GM19043 (cell line): ENCODE measurements around the gene GNAT3.

Source experiments
- ATAC-seq: cut with Tn5 transposase; IDR thresholded peaks from one replicate; pipeline ENCODE4 v1.9.1; 2021; ENCODE audit warnings: low read depth; ENCODE audit not compliant: unreplicated experiment

The GNAT3 gene

DNA sequence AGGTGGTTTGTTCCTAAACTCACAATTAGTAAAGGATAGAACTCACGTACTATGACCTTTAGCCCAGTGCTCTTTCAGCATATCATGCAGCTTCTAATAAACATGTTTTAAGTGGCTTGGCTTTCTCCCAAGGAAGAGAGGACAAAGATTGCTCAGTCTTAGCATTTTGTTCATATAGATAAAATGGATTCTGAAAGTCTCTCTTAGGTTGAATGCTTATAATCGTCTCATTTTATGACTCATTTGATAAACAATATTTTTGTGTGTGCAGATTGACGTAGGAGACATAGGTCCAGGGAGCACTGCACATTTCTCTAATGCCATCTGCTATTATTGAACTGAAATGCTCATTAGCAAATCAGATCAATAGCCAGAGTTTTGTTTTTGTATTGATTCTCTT lies 44.8 kb downstream of the GNAT3 start:
- no peak for ATAC-seq

DNA sequence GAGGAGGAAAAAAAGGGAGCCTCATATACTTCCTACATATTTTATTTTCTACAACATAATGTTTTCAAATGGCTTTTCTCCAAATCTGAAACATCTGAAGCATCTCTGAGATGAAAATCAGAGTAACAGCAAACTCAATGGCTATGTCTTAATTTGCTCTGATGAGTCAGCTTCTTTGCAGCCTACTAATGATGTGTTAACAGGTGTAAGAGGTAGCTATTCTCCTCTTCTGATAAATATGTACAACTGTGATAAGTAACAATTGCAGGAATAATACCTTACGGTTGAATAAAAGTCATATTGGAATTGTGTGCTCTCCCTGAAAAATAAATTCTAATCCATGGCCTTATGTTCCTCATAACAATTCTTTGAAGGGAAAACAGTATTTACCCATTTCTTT lies 45.2 kb downstream of the GNAT3 start:
- no peak for ATAC-seq

GRCh38 chr7:80464211-80464610 lies 47.7 kb downstream of the GNAT3 start:
- ATAC-seq: no peak

- no peak for ATAC-seq
Measured at GRCh38 chr7:80463272-80463920, 48.5 kb downstream of the GNAT3 start.

GRCh38 chr7:80460857-80461256 lies 51.0 kb downstream of the GNAT3 start:
- ATAC-seq: no peak

DNA sequence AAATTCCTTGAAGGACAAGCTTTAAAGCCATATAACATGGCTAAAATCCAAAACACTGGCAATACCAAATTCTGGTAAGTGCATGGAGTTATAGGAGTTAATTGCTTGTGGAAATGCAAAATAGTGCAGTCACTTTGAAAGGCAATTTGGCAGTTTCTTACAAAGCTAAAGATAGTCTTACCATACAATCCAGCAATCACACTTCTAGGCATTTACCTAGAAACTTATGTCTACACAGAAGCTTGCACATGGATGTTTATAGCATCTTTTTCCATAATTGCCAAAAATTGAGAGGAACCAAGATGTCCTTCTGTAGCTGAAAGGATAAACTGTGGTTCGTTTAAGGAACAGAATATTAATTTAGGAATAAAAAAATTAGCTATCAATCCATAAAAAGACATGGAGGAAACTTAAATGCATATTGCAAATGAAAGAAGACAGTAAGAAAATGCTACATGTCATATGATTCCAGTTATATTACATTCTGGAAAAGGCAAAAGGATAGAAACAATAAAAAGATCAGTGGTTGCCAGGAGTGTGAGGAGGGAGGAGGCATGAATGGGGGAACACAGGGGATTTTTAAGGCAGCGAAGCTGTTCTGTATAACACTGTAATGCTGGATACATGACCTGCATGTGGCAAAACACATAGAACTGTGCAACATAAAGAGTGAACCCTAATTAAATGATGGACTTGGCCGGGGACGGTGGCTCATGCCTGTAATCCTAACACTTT lies 51.9 kb downstream of the GNAT3 start:
- ATAC-seq: no peak

DNA sequence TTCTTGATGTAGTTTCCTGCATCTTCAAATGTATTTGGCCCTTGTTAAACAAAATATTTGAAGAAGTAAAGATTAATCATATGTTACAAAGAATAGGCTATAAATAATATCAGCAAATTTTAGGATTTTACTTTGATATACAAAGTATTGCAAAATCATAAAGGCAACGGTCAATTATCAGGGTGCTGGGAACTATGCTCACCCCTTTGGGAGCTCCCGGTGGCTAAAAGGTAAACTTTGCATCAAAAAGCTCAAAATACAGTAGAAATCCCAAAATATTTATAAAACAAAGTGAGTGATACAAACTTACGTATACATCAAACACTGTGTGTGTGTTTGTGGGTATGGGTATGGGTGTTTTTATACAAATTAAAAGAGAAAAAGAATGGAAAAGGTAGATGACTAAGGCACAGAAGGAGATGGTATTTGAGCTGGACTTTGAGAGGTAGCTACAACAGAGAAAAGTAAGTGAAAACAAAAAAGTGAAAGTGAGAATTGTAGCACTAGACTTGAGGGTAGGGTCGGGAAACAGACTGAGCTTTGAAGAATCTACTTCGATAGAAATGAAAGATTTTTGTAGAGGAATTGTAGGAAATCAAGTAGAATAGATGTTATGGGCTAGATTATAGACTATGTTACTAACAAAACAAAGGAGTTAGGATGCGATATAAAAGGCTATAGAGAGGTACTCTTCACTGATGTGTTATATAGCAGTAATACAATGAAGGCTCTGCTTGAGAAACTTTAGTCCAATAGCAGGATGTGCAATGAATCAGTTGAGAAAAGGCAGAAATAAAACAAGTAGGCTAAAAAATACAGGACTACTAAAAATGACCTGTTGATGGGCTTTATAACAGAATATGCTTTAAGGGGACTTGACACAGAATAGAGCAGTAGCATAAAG lies 52.8 kb downstream of the GNAT3 start:
- ATAC-seq: no peak

DNA sequence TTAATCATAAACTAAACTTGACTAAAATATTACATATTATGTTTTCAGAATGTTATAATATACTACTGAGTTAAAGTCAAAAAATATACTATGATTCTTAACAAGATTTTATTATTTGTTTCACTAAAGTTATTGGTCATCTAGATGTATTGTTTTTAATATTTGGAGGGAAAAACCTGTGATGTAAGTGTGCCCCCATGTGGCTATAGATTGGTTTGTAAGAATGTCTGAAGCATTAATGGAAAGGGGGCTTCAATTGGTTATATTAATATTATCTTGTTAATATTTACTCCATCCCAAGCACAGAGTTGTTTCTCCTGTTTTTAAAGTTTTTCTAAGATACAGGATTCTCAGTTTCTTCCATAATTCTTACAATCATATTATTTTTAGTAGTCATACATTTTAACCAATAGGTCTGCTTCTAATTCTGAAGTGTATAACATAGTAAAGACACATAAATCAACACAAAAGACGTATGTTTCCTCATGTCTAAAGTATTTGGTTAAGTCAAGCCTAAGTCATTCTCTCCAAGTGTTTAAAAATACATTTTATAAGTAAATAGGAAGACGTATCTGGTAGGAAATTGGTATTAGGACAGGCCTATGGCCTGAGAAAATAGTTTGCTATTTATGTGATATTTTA lies 58.0 kb downstream of the GNAT3 start:
- ATAC-seq: no peak

DNA sequence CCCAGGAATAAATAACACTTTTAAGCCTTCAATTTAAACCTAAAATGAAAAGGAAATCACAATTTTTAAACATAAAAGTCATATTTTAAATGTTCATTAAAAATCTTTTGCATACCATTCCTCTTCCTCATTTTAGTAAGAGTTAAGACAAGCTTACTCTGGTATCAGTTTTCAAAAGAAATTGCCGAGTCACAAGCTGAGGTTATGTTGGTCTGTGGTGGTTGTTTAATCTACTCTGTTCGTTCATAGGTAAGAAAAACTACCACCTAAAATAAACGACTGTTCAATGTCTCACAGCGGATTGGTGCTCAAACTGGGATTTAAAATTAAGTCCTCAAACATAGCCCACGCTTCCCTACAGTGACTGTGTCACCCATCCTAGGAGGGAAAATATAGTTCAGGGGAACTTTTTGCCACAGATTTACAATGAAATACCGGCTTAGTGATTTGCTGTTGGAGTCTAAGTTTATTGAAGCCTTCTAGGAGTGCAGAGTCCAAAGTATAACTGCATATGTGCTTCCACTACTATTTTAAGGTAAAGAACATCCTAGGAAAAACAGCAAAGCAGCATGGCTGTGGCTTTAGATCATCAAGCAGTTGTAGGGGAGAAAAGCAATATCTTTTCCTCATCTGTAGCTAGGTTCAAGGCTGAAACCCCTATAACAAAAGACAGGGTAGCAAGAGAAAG lies 61.1 kb downstream of the GNAT3 start:
- no peak for ATAC-seq

DNA sequence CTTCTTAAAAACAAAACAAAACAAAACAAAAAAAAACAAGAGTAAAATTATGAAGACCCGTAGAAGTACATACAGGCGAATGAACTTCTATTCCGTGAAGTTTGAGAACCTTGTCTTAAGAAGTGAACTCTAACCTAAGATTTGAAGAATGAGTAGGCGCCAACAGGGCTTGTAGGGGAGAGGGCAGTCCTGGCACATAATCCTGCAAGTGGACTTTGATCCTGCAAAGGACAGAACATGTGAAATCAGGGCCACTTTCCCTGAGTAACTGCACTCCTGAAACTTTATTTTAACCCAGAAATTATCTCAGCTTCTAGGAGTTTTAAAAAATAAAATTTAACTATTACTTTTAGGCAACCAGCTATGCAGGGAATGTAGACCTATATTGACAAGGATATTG lies 62.0 kb downstream of the GNAT3 start:
- ATAC-seq: no peak

- ATAC-seq: no peak
Measured at GRCh38 chr7:80445351-80445750, 66.5 kb downstream of the GNAT3 start.

GRCh38 chr7:80444811-80445210 lies 67.1 kb downstream of the GNAT3 start:
- ATAC-seq: no peak

DNA sequence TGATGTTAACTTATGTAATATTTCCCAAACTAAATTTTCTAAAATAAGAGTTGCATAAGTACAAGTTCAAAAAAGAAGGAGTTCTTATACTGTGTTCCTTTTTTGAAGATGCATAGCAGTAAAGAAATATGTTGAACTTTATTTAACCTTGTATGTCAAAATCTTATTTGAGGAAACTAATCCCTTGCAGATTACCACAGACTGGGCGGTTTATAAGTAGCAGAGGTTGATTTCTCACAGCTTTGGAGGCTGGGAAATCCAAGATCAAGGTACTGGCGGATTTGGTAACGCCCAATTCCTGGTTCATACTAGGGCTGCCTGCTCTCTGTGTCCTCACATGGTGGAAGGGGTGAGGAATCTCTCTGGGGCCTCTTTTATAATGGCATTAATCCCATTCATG lies 68.5 kb downstream of the GNAT3 start:
- ATAC-seq: no peak

- no peak for ATAC-seq
Measured at GRCh38 chr7:80440883-80441282, 71.0 kb downstream of the GNAT3 start.

DNA sequence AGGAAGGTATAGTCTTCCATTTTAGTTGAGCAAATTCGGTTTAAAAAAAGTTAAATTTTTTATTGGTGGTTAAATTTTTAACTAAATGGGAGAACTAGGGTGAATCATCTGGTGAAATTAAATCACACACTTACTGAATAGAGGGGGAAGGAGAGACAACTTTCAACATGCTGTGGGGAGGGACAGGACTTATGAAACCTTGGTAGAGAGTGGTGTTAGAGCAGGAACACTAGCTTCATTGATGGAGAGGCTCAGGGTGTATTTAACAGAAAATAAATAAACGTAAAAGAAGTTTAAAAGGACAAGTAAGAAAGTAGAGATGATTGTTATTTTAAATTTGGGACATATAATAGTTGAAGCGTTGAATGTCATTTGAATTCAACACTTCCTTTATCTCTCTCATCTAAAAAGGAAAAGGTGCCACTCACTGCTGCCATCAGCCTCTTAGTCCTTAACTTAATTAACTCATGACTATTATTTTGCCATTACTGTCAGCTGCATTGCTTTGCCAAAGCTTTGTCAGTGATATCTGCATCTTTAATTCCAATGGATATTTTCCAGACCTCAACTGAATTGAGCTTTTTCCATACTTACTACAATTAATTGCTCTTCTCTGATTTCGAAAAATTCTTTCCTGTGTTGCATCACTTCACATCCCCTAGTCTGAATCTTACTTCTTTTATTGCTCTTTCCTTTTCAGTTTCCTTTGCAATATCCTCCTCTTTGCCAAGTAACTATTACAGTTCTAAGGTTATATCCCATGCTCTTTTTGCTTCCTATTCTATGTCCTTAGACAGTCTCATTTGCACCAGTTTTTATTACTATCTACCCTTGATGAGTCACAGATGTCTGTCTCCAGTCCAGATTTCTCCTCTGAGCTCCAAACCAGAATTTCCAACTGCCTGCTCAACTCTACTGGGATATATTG lies 71.7 kb downstream of the GNAT3 start:
- no peak for ATAC-seq

GRCh38 chr7:80435521-80435920 lies 76.3 kb downstream of the GNAT3 start:
- no peak for ATAC-seq

DNA sequence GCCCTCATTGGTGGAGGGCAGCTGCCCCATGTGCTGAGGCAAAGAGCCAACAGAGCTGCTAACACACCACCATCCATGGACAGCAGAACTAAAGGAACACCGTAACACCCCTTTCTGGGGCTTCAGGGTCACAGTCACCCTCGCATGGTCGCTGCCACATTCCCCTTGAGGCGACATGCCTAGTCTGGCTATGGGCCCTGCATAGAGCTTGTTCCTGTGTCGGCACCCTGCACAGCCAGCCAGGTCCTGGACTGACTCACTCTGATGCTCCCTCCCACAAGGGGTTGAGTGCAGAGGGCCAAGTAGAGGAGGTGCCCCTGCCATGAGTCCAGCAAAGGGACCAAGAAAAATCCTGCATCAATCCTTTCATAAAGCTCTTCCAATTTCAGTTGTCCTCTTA lies 77.8 kb downstream of the GNAT3 start:
- no peak for ATAC-seq

DNA sequence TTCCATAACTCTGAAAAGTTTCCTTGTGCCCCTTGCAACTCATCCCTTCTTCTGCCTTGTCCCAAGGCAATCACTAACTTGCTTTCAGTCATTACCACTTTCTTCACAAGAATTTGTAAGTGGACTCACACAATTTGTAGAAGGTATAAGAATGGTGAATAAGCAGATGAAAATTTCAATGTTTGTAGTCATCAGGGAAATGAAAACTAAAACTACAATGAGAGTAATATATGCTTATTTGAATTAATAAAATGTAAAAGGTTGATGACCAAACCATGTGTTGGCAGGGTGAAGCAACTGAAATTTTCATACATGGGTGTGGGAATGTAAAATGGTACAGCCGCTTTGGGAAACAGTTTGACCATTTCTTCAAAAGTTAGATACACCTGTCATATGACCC lies 79.7 kb downstream of the GNAT3 start:
- no peak for ATAC-seq

DNA sequence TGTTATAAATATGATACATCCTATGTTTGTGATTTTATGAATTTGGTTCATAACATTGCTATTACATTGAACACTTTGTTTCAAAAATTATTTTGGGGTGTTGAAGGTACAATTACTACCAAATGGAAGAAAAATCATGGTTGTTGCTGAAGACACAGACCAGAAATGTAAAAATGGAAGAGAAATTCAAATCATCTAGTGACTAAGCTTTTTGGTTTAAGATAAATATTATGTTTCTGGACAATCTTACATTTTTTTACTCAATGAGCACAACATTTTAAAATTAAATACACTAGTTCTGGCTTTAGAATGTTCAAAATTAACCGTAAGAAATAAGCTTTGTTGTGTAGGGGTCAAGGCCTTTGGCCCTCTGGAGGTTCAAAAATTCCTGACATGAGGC lies 82.7 kb downstream of the GNAT3 start:
- no peak for ATAC-seq
